ENCODE results near the gene GPNMB.

DNA sequence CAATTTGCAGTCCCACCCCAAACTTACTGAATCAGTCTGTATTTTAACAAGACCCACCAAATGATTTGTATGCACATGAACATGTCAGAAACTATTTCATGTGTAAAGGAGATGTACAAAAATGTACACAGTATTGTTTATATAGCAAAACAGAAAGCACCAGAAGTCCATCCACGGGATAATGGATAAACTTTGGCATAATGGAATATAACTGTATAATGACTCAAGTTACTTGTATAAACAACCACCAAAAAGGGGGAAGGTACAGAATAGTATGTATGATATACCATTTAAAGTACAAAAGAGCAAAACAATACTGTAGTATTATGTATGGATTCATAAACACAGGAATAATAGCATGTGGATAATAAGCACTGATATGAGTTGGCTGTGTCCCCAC is 42.3 kb upstream of the GPNMB start:
- TF ChIP-seq POLR2A (IDR thresholded peaks at IDR 0.05) (no peak), POLR2AphosphoS5 (IDR thresholded peaks at IDR 0.05) (no peak), EP300 (IDR thresholded peaks at IDR 0.05) (no peak)
- TF ChIP-seq, protein P1, sequence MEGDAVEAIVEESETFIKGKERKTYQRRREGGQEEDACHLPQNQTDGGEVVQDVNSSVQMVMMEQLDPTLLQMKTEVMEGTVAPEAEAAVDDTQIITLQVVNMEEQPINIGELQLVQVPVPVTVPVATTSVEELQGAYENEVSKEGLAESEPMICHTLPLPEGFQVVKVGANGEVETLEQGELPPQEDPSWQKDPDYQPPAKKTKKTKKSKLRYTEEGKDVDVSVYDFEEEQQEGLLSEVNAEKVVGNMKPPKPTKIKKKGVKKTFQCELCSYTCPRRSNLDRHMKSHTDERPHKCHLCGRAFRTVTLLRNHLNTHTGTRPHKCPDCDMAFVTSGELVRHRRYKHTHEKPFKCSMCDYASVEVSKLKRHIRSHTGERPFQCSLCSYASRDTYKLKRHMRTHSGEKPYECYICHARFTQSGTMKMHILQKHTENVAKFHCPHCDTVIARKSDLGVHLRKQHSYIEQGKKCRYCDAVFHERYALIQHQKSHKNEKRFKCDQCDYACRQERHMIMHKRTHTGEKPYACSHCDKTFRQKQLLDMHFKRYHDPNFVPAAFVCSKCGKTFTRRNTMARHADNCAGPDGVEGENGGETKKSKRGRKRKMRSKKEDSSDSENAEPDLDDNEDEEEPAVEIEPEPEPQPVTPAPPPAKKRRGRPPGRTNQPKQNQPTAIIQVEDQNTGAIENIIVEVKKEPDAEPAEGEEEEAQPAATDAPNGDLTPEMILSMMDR (IDR thresholded peaks at IDR 0.05), result no peak

All from gastroesophageal sphincter (tissue), 3 donors.